Activated CD8-positive, alpha-beta memory T cell treated with anti-CD3 and anti-CD28 coated beads, Interleukin-2, amount 50 U/mL, for 24 hours (primary cell): ENCODE data around the gene IL23R.

Source experiments
- DNase-seq: peaks from one replicate; pipeline ENCODE4 v3.0.0-alpha.2; 2020; ENCODE audit errors: extremely low read depth

IL23R gene

GRCh38 chr1:67149179-67149770, 17.0 kb upstream of the IL23R start:
- no peak for DNase-seq

GRCh38 chr1:67150931-67151330, 15.3 kb upstream of the IL23R start:
- DNase-seq: no peak

GRCh38 chr1:67158401-67158800, 7.9 kb upstream of the IL23R start:
- DNase-seq: no peak

- DNase-seq: no peak
Measured at GRCh38 chr1:67159233-67159632, 7.0 kb upstream of the IL23R start.

- DNase-seq: no peak
Measured at GRCh38 chr1:67162954-67163353, 3.3 kb upstream of the IL23R start.

GRCh38 chr1:67165468-67166041, 699 bp upstream of the IL23R start:
- DNase-seq: no peak

- DNase-seq: no peak
Measured at GRCh38 chr1:67169496-67169895, 3.2 kb downstream of the IL23R start.

- DNase-seq: no peak
Measured at GRCh38 chr1:67169932-67170331, 3.7 kb downstream of the IL23R start.

GRCh38 chr1:67170751-67171573, 4.7 kb downstream of the IL23R start:
- no peak for DNase-seq

GRCh38 chr1:67171574-67171955, 5.3 kb downstream of the IL23R start:
- no peak for DNase-seq

- no peak for DNase-seq
Measured at GRCh38 chr1:67171978-67172377, 5.7 kb downstream of the IL23R start.

GRCh38 chr1:67173988-67174387, 7.7 kb downstream of the IL23R start:
- no peak for DNase-seq

GRCh38 chr1:67174716-67175284, 8.5 kb downstream of the IL23R start:
- no peak for DNase-seq

GRCh38 chr1:67175530-67176087, 9.4 kb downstream of the IL23R start:
- DNase-seq: no peak

GRCh38 chr1:67184838-67185421, 18.7 kb downstream of the IL23R start:
- DNase-seq: no peak

- no peak for DNase-seq
Measured at GRCh38 chr1:67188137-67188536, 21.9 kb downstream of the IL23R start.

GRCh38 chr1:67189953-67190352, 23.7 kb downstream of the IL23R start:
- DNase-seq: no peak

GRCh38 chr1:67190410-67190809, 24.2 kb downstream of the IL23R start:
- no peak for DNase-seq

GRCh38 chr1:67190942-67191341, 24.7 kb downstream of the IL23R start:
- no peak for DNase-seq

- DNase-seq: no peak
Measured at GRCh38 chr1:67191668-67192520, 25.6 kb downstream of the IL23R start.

GRCh38 chr1:67192902-67193301, 26.6 kb downstream of the IL23R start:
- DNase-seq: no peak
